ENCODE results near the gene TGM2. TPM values are rescaled to one million over a fixed set of nuclear protein-coding genes. Genes with fewer than 3 reads are reported as not detected.

TGM2 gene
- total and polyA plus RNA-seq, 2 donors (not counting 1 experiment from before 2014, with no cell fraction given): 2.4 to 60.8 TPM

DNA sequence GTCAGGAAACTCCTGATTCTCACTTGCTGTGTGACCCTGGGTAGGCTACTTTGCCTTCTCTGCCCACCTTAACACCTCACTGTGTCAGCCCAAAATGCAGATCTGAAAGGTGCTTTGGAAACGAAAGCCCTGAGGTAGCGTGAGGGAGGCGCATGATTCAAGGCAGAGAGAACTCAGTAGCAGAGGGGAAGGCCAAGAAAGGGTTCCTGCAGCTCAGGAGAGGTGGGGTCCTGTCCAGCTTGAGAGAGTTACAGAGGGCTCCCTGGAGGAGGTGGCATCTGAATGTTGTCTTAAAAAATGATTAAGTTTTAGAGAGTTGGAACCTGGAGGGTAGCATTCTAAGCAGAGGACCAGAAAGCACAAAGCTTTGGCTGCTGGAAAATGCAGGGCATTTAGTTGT lies 13.6 kb downstream of the TGM2 start:
- H3K4me3 Mint-ChIP-seq: no peak overlapping the region
- H3K27me3 Mint-ChIP-seq: no peaks in the 10 kb centered on the region
- no peak overlapping the region for H3K27ac ChIP-seq (ENCODE audit: low read length in 2 of 2)
- H4K20me1 ChIP-seq (ENCODE audit: control insufficient read depth, insufficient read depth, low read length, poor library complexity, severe bottlenecking): no peaks in the 10 kb centered on the region
- ATAC-seq (ENCODE audit: low read depth): no peak
- no peak overlapping the region for H2AFZ ChIP-seq (ENCODE audit: insufficient read depth, low read depth, low read length, poor library complexity, severe bottlenecking)
- POLR2A ChIA-PET: no interaction called here
- 93% methylated on average over 3 of the region's 3 CpGs for WGBS (ENCODE audit: insufficient coverage)
- peaks cover 26% of the 10 kb centered on the region for H3K4me1 Mint-ChIP-seq
- CTCF ChIA-PET: interaction anchor here (0.9 to 2.1 kb wide), 8 partner anchors 12 to 94 kb away, joined by 3 to 12 read pairs (median 4); no protein-coding TSS in a partner anchor
- no peak for TF ChIP-seq EZH2 (IDR thresholded peaks at IDR 0.05; ENCODE audit: borderline replicate concordance, insufficient read depth, low read depth, low read length, poor library complexity, severe bottlenecking)
- TF ChIP-seq, protein P1, sequence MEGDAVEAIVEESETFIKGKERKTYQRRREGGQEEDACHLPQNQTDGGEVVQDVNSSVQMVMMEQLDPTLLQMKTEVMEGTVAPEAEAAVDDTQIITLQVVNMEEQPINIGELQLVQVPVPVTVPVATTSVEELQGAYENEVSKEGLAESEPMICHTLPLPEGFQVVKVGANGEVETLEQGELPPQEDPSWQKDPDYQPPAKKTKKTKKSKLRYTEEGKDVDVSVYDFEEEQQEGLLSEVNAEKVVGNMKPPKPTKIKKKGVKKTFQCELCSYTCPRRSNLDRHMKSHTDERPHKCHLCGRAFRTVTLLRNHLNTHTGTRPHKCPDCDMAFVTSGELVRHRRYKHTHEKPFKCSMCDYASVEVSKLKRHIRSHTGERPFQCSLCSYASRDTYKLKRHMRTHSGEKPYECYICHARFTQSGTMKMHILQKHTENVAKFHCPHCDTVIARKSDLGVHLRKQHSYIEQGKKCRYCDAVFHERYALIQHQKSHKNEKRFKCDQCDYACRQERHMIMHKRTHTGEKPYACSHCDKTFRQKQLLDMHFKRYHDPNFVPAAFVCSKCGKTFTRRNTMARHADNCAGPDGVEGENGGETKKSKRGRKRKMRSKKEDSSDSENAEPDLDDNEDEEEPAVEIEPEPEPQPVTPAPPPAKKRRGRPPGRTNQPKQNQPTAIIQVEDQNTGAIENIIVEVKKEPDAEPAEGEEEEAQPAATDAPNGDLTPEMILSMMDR (IDR thresholded peaks at IDR 0.05): no peak
- H3K4me2 ChIP-seq (replicated peaks; ENCODE audit: low read depth, low read length, poor library complexity, severe bottlenecking): no peak overlapping the region
- H3K4me3 ChIP-seq (ENCODE audit: control extremely low read depth in 1 of 5, extremely low read depth in 1 of 5, insufficient read depth in 1 of 5, low read depth in 2 of 5, low read length in 4 of 5): no peak overlapping the region
- H3K27ac Mint-ChIP-seq: no peak overlapping the region
- DNase-seq: no peak
- H3K4me1 ChIP-seq (ENCODE audit: control insufficient read depth in 2 of 2, insufficient read depth in 2 of 2, low read length in 2 of 2): peaks cover 12 to 28% of the 10 kb centered on the region in 2 donors
- H3K79me2 ChIP-seq (ENCODE audit: control insufficient read depth, insufficient read depth, low read length): no peaks in the 10 kb centered on the region
- intact Hi-C loops (cut with micrococcal nuclease): no loop called here
- H3K36me3 ChIP-seq (replicated peaks in 1 of 2; ENCODE audit: control extremely low read depth in 1 of 2, control insufficient read depth in 1 of 2, extremely low read depth in 1 of 2, insufficient read depth in 2 of 2, low read length in 1 of 2): no peaks in the 10 kb centered on the region
- H3K9me3 ChIP-seq (ENCODE audit: control extremely low read depth in 1 of 3, control insufficient read depth in 2 of 3, insufficient read depth in 1 of 3, low read length in 2 of 3): no peaks in the 10 kb centered on the region
- H3K9me3 Mint-ChIP-seq (ENCODE audit: insufficient read depth): no peaks in the 10 kb centered on the region
- no peak overlapping the region for H3K9ac ChIP-seq (ENCODE audit: low read length)
- no peaks in the 10 kb centered on the region for H3K27me3 ChIP-seq (replicated peaks in 1 of 4; ENCODE audit: control extremely low read depth in 1 of 4, control insufficient read depth in 3 of 4, insufficient read depth in 4 of 4, low read length in 3 of 4)

DNA sequence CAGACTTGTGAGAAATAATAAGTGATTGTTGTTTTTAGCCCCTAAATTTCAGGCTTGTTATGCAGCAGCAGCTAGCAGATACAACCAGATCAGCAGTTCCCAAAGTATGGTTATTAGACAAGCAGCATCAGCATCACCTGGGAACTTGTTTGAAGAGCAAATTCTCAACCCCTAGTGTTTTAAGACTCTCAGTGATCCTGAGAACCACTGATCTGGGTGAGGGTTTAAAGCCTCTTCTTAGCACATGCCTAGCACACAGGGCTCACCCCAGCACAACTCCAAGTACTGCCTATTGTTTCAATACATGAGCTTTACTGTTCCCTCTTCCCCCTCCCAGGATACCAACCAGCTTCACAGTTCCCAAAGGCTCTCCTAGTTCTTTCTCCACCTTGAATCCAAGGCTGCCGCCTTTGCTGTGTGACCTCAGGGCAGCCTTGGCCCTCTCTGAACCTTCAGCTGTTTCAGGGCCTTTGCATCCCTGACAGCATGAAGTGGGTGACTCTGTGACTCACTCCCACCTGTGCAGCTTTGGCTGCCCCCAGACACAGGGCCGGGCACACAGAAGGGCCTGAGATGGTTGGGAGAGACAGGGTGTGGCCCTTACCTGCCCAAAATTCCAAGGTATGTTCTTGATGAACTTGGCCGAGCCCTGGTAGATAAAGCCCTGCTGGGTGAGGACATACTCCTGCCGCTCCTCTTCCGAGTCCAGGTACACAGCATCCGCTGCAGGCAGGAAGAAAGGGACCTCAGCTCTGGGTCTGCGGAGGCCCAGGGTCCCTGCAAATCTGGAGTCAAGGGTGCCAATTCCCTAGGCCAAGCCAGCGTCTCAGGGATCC lies 14.5 kb downstream of the TGM2 start:
- Histone ChIP-seq H3K79me2 (ENCODE audit: control insufficient read depth, insufficient read depth, low read length) (no peaks in the 10 kb centered on the region), H3K27me3 (replicated peaks in 1 of 4; ENCODE audit: control extremely low read depth in 1 of 4, control insufficient read depth in 3 of 4, insufficient read depth in 4 of 4, low read length in 3 of 4) (no peaks in the 10 kb centered on the region), H2AFZ (ENCODE audit: insufficient read depth, low read depth, low read length, poor library complexity, severe bottlenecking) (no peak overlapping the region), H3K4me2 (replicated peaks; ENCODE audit: low read depth, low read length, poor library complexity, severe bottlenecking) (no peak overlapping the region), H3K27ac (ENCODE audit: low read length in 2 of 2) (no peak overlapping the region), H3K36me3 (replicated peaks in 1 of 2; ENCODE audit: control extremely low read depth in 1 of 2, control insufficient read depth in 1 of 2, extremely low read depth in 1 of 2, insufficient read depth in 2 of 2, low read length in 1 of 2) (no peaks in the 10 kb centered on the region), H3K4me1 (ENCODE audit: control insufficient read depth in 2 of 2, insufficient read depth in 2 of 2, low read length in 2 of 2) (peaks cover 12 to 27% of the 10 kb centered on the region in 2 donors), H3K4me3 (ENCODE audit: control extremely low read depth in 1 of 5, extremely low read depth in 1 of 5, insufficient read depth in 1 of 5, low read depth in 2 of 5, low read length in 4 of 5) (no peak overlapping the region), H4K20me1 (ENCODE audit: control insufficient read depth, insufficient read depth, low read length, poor library complexity, severe bottlenecking) (no peaks in the 10 kb centered on the region), H3K9me3 (ENCODE audit: control extremely low read depth in 1 of 3, control insufficient read depth in 2 of 3, insufficient read depth in 1 of 3, low read length in 2 of 3) (no peaks in the 10 kb centered on the region), H3K9ac (ENCODE audit: low read length) (no peak overlapping the region)
- WGBS (ENCODE audit: insufficient coverage): 96% methylated on average over 6 of the region's 8 CpGs
- POLR2A ChIA-PET: no interaction called here
- Mint-ChIP-seq H3K27me3 (no peaks in the 10 kb centered on the region), H3K27ac (no peak overlapping the region), H3K9me3 (ENCODE audit: insufficient read depth) (no peaks in the 10 kb centered on the region), H3K4me3 (no peak overlapping the region), H3K4me1 (peaks cover 26% of the 10 kb centered on the region)
- DNase-seq (no peak), ATAC-seq (ENCODE audit: low read depth) (no peak)
- CTCF ChIA-PET: interaction anchor here (0.6 to 1.3 kb wide), 3 partner anchors 61 to 93 kb away, joined by 3 to 6 read pairs (median 3); no protein-coding TSS in a partner anchor
- TF ChIP-seq EZH2 (IDR thresholded peaks at IDR 0.05; ENCODE audit: borderline replicate concordance, insufficient read depth, low read depth, low read length, poor library complexity, severe bottlenecking): no peak
- TF ChIP-seq, protein P1 (IDR thresholded peaks at IDR 0.05): no peak
- intact Hi-C loops (cut with micrococcal nuclease): no loop called here
